ENCODE measurements around the gene SPOCK1. TPM values are rescaled to one million over a fixed set of nuclear protein-coding genes. Genes with fewer than 3 reads are reported as not detected.

SPOCK1 gene
- total and polyA plus RNA-seq, 4 donors, result 0.07 to 0.18 (median 0.17) TPM; not detected in 1

DNA sequence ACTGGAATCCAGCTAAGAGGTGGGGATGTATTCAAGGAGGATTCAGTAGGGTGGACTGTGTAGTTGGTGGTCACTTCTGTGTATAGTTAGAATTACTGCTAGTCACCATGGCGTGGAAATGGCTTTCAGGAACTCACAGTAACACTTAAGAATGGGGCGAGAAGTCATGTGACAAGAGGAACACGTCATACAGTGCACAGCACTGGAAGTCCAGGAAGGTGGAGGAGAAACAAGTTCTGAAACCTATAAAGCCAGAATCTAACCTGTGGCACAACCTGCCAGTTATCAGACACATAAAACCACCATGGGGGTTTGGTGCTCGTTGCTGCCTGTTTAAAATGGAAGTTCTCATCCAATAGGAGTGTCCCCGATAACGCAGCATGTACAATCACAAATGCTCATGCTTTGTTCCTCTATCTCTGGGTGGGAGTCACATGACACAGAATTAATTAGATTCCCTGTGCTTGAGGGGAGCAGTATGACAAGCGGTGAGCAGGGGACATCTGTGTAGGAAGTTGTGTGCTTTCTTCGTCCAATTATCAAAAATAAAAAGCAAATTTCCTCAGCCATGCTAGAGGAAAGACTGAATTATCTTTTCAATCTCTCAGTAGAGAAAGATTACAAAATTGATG is 193.0 kb downstream of the SPOCK1 start:
- no peak overlapping the region for H3K4me3 ChIP-seq (ENCODE audit: low read depth in 1 of 3, low read length in 3 of 3)
- H3K9ac ChIP-seq (ENCODE audit: low read depth in 1 of 2, low read length in 2 of 2), result no peak overlapping the region
- no peaks in the 10 kb centered on the region for H3K9me3 ChIP-seq (ENCODE audit: control insufficient read depth in 4 of 4, low read length in 3 of 4)
- no peak overlapping the region for H3K27ac ChIP-seq (ENCODE audit: low read depth in 1 of 2, low read length in 2 of 2)
- no peak for TF ChIP-seq HNF4G (IDR thresholded peaks at IDR 0.05)
- 88% methylated on average over 8 of the region's 8 CpGs for WGBS
- H3K36me3 ChIP-seq (ENCODE audit: control insufficient read depth in 4 of 4, insufficient read depth in 3 of 4, low read depth in 1 of 4, low read length in 3 of 4), result no peaks in the 10 kb centered on the region
- DNase-seq (ENCODE audit: low spot score), result no peak
- no peaks in the 10 kb centered on the region for H3K27me3 ChIP-seq (ENCODE audit: control insufficient read depth in 4 of 4, insufficient read depth in 4 of 4, low read length in 3 of 4)
- H3K4me1 ChIP-seq (ENCODE audit: control insufficient read depth in 4 of 4, insufficient read depth in 4 of 4, low read length in 3 of 4), result peaks cover 0 to 4% (median 2%) of the 10 kb centered on the region in 4 donors

DNA sequence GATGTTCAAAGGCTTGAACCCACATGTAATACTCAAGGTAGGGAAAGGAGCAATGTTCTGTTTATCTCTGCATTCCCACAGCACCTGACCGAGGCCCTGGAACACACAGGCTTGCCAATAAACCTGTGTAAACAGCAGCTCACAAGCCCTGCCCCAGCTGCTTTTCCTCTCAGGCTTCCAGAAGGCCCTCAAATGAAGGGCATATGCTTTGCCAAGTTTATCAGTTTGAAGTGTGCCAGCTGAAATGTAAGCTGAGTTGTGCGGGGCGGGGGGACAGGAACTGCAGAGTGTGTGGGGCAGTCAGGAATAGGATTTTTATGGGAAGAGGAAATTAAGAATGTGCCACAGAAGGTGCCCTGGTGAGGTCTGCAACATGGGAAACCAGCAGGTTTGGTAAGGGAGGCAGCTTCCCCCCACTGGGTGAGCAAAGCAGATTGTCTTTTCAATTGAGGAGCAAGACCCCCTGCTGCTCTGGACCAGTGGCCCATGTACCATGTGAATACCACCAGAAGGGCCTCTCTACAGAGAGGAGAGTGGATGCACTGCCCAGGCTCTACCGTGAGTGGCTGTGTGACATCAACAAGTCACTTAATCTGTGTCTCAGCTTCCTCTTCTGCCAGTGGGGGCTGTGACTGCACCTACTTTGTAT is 194.8 kb downstream of the SPOCK1 start:
- WGBS, result 51% methylated on average over 4 of the region's 4 CpGs
- Histone ChIP-seq H3K9me3 (ENCODE audit: control insufficient read depth in 4 of 4, low read length in 3 of 4) (no peaks in the 10 kb centered on the region), H3K27me3 (ENCODE audit: control insufficient read depth in 4 of 4, insufficient read depth in 4 of 4, low read length in 3 of 4) (no peaks in the 10 kb centered on the region), H3K36me3 (ENCODE audit: control insufficient read depth in 4 of 4, insufficient read depth in 3 of 4, low read depth in 1 of 4, low read length in 3 of 4) (no peaks in the 10 kb centered on the region), H3K27ac (ENCODE audit: low read depth in 1 of 2, low read length in 2 of 2) (no peak overlapping the region), H3K4me1 (ENCODE audit: control insufficient read depth in 4 of 4, insufficient read depth in 4 of 4, low read length in 3 of 4) (peaks cover 0 to 4% (median 2%) of the 10 kb centered on the region in 4 donors), H3K4me3 (ENCODE audit: low read depth in 1 of 3, low read length in 3 of 3) (no peak overlapping the region), H3K9ac (ENCODE audit: low read depth in 1 of 2, low read length in 2 of 2) (no peak overlapping the region)
- TF ChIP-seq, protein P1, sequence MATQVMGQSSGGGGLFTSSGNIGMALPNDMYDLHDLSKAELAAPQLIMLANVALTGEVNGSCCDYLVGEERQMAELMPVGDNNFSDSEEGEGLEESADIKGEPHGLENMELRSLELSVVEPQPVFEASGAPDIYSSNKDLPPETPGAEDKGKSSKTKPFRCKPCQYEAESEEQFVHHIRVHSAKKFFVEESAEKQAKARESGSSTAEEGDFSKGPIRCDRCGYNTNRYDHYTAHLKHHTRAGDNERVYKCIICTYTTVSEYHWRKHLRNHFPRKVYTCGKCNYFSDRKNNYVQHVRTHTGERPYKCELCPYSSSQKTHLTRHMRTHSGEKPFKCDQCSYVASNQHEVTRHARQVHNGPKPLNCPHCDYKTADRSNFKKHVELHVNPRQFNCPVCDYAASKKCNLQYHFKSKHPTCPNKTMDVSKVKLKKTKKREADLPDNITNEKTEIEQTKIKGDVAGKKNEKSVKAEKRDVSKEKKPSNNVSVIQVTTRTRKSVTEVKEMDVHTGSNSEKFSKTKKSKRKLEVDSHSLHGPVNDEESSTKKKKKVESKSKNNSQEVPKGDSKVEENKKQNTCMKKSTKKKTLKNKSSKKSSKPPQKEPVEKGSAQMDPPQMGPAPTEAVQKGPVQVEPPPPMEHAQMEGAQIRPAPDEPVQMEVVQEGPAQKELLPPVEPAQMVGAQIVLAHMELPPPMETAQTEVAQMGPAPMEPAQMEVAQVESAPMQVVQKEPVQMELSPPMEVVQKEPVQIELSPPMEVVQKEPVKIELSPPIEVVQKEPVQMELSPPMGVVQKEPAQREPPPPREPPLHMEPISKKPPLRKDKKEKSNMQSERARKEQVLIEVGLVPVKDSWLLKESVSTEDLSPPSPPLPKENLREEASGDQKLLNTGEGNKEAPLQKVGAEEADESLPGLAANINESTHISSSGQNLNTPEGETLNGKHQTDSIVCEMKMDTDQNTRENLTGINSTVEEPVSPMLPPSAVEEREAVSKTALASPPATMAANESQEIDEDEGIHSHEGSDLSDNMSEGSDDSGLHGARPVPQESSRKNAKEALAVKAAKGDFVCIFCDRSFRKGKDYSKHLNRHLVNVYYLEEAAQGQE (IDR thresholded peaks at IDR 0.05), result no peak
- TF ChIP-seq HNF4A (conservative IDR thresholded peaks at IDR 0.05) (peak in 1 of 2 donors; percentile 6), NR2F2 (IDR thresholded peaks at IDR 0.05) (no peak), HNF4G (IDR thresholded peaks at IDR 0.05) (no peak), FOXA2 (IDR thresholded peaks at IDR 0.05) (peak; percentile 37)
- no peak for DNase-seq (ENCODE audit: low spot score)

DNA sequence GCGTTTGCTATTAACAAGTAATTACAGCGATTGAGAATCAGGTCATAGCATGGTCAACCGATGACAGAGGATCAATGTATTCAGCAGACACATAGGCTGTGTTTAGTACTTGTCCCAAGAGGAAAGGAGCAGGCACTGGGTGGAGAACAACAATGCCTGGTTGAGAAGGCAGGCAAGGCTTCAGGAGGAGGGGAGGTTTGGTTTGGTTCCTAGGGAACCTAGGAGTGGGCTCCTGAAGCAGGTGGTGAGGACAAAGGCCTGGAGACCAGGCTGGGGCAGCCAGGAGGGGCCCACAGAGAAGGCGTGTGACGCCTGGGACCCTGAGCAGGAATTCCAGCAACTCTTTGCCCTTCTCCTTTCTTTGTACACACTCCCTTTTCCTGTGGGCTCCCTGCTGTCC is 195.6 kb downstream of the SPOCK1 start:
- no peak for DNase-seq (ENCODE audit: low spot score)
- 88% methylated on average over 5 of the region's 5 CpGs for WGBS
- Histone ChIP-seq H3K9ac (ENCODE audit: low read depth in 1 of 2, low read length in 2 of 2) (no peak overlapping the region), H3K36me3 (ENCODE audit: control insufficient read depth in 4 of 4, insufficient read depth in 3 of 4, low read depth in 1 of 4, low read length in 3 of 4) (no peaks in the 10 kb centered on the region), H3K4me1 (ENCODE audit: control insufficient read depth in 4 of 4, insufficient read depth in 4 of 4, low read length in 3 of 4) (peaks cover 0 to 4% (median 2%) of the 10 kb centered on the region in 4 donors), H3K27ac (ENCODE audit: low read depth in 1 of 2, low read length in 2 of 2) (no peak overlapping the region), H3K9me3 (ENCODE audit: control insufficient read depth in 4 of 4, low read length in 3 of 4) (no peaks in the 10 kb centered on the region), H3K4me3 (ENCODE audit: low read depth in 1 of 3, low read length in 3 of 3) (no peak overlapping the region), H3K27me3 (ENCODE audit: control insufficient read depth in 4 of 4, insufficient read depth in 4 of 4, low read length in 3 of 4) (no peaks in the 10 kb centered on the region)
- no peak for TF ChIP-seq EGR1 (IDR thresholded peaks at IDR 0.05; ENCODE audit: low read depth in 2 of 2)
- no peak for TF ChIP-seq GABPA (IDR thresholded peaks at IDR 0.05 in 1 of 2, conservative IDR thresholded peaks at IDR 0.05 in 1 of 2)
- no peak for TF ChIP-seq FOXA2 (IDR thresholded peaks at IDR 0.05)
- TF ChIP-seq, protein P2, sequence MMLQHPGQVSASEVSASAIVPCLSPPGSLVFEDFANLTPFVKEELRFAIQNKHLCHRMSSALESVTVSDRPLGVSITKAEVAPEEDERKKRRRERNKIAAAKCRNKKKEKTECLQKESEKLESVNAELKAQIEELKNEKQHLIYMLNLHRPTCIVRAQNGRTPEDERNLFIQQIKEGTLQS (IDR thresholded peaks at IDR 0.05), result no peak
- TF ChIP-seq, protein P3, sequence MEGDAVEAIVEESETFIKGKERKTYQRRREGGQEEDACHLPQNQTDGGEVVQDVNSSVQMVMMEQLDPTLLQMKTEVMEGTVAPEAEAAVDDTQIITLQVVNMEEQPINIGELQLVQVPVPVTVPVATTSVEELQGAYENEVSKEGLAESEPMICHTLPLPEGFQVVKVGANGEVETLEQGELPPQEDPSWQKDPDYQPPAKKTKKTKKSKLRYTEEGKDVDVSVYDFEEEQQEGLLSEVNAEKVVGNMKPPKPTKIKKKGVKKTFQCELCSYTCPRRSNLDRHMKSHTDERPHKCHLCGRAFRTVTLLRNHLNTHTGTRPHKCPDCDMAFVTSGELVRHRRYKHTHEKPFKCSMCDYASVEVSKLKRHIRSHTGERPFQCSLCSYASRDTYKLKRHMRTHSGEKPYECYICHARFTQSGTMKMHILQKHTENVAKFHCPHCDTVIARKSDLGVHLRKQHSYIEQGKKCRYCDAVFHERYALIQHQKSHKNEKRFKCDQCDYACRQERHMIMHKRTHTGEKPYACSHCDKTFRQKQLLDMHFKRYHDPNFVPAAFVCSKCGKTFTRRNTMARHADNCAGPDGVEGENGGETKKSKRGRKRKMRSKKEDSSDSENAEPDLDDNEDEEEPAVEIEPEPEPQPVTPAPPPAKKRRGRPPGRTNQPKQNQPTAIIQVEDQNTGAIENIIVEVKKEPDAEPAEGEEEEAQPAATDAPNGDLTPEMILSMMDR (IDR thresholded peaks at IDR 0.05; ENCODE audit: low read depth, low read length, missing input control), result no peak
- TF ChIP-seq, protein P4, sequence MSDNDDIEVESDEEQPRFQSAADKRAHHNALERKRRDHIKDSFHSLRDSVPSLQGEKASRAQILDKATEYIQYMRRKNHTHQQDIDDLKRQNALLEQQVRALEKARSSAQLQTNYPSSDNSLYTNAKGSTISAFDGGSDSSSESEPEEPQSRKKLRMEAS (IDR thresholded peaks at IDR 0.05), result no peak
- no peak for TF ChIP-seq YY1 (IDR thresholded peaks at IDR 0.05)
- TF ChIP-seq RAD21 (IDR thresholded peaks at IDR 0.05), result no peak
- no peak for TF ChIP-seq RXRA (IDR thresholded peaks at IDR 0.05)
- no peak for TF ChIP-seq HNF4A (conservative IDR thresholded peaks at IDR 0.05)
- no peak for TF ChIP-seq FOXA1 (IDR thresholded peaks at IDR 0.05)
- TF ChIP-seq, protein P1 (IDR thresholded peaks at IDR 0.05), result no peak
